HCT116 (cell line): ENCODE data around the gene ATRIP. TPM values are rescaled to one million over a fixed set of nuclear protein-coding genes. Genes with fewer than 3 reads are reported as not detected.

Experiments used
- ATAC-seq: fragments of 200-7000 bp; cut with Tn5 transposase; 2 replicates; pipeline ENCODE4 v1.9.1; 2020; ENCODE audit warnings: mild to moderate bottlenecking, moderate library complexity
- BruUV-seq: library from RNA; stranded (reverse); fragments of 400-500 nt; replicated peaks from 2 replicates; lab custom pipeline; 2021; lab: Mats Ljungman, UMichigan
- CTCF ChIA-PET: fragments of 300-600 bp; sonication (Branson Sonifier 250); formaldehyde crosslinking; loops from one replicate; lab custom pipeline; 2021; ENCODE audit warnings: antibody characterized with exemption; lab: Charles Lee
- POLR2A ChIA-PET: fragments of 300-600, 350-600 bp; sonication (Branson Sonifier 250); formaldehyde crosslinking; loops from one replicate; lab custom pipeline; 2021; ENCODE audit warnings: antibody characterized with exemption; lab: Charles Lee
- RAD21 ChIA-PET, 2 experiments: fragments of 300-600 bp; sonication (Branson Sonifier 250); formaldehyde crosslinking; loops; one replicate each; lab custom pipeline; 2023; ENCODE audit warnings: low total read pairs in 2 of 2; ENCODE audit not compliant: uncharacterized antibody in 2 of 2, unreplicated experiment in 2 of 2, low non-redundant PET in 1 of 2; lab: Charles Lee
- DNase-seq: peaks from one replicate; pipeline ENCODE4 v3.0.0-alpha.2; 2010; ENCODE audit warnings: low read depth, low spot score
- H2AFZ ChIP-seq: fragments of 200-600 bp; shearing (Covaris generic), sonication (generic); 2 replicates; pipeline ENCODE4 v1.6.1; 2017; ENCODE audit warnings: low read depth, mixed run types, mixed read lengths, antibody characterized with exemption, low read length; ENCODE audit not compliant: poor library complexity, severe bottlenecking
- H3K27ac ChIP-seq: 2 replicates; pipeline ENCODE4 v1.5.1; 2012; ENCODE audit warnings: low read depth, low read length
- H3K27me3 ChIP-seq: fragments of 200-600 bp; sonication (generic); 2 replicates; pipeline ENCODE4 v1.6.1; 2016; ENCODE audit warnings: mixed run types, low read length, mixed read lengths; ENCODE audit not compliant: insufficient read depth
- H3K36me3 ChIP-seq, 2 experiments: fragments of 200-500 bp in 1 of 2; fragments of 200-600 bp in 1 of 2; sonication (Bioruptor generic) in 1 of 2; sonication (generic) in 1 of 2; 2 replicates each; pipeline versions ENCODE4 v1.5.1 to v1.6.1; 2014 to 2016; ENCODE audit warnings: low read length in 2 of 2, inconsistent platforms in 1 of 2, mixed read lengths in 1 of 2, mixed run types in 1 of 2; ENCODE audit not compliant: insufficient read depth in 2 of 2, control insufficient read depth in 1 of 2
- H3K4me1 ChIP-seq, 2 experiments: fragments of 200-600 bp in 1 of 2; sonication (generic) in 1 of 2; 2 replicates each; pipeline versions ENCODE4 v1.5.1 to v1.6.1; 2012 to 2017; ENCODE audit warnings: low read length in 2 of 2, inconsistent platforms in 1 of 2, mild to moderate bottlenecking in 1 of 2, mixed read lengths in 1 of 2, mixed run types in 1 of 2, moderate library complexity in 1 of 2; ENCODE audit not compliant: insufficient read depth in 2 of 2, control insufficient read depth in 1 of 2
- H3K4me2 ChIP-seq: fragments of 200-600 bp; sonication (generic); 2 replicates; pipeline ENCODE4 v1.6.1; 2017; ENCODE audit warnings: mixed run types, low read length, mixed read lengths
- H3K4me3 ChIP-seq, 2 experiments: fragments of 200-600 bp in 1 of 2; sonication (generic) in 1 of 2; replicated peaks in 1 of 2; 2 replicates each; pipeline ENCODE4 v1.5.1; 2011 to 2016; ENCODE audit warnings: low read length in 2 of 2, control low read depth in 1 of 2, low read depth in 1 of 2, mild to moderate bottlenecking in 1 of 2, mixed read lengths in 1 of 2, mixed run types in 1 of 2
- H3K79me2 ChIP-seq: fragments of 200-600 bp; sonication (generic); 2 replicates; pipeline ENCODE4 v1.6.1; 2017; ENCODE audit warnings: mild to moderate bottlenecking, mixed run types, low read length, moderate library complexity, mixed read lengths; ENCODE audit not compliant: insufficient read depth
- H3K9ac ChIP-seq: fragments of 200-600 bp; sonication (generic); 2 replicates; pipeline ENCODE4 v1.6.1; 2016; ENCODE audit warnings: low read length, mixed read lengths
- H3K9me2 ChIP-seq: fragments of 200-600 bp; sonication (generic), shearing (Covaris generic); 2 replicates; pipeline ENCODE4 v1.6.1; 2017; ENCODE audit warnings: mixed run types, mild to moderate bottlenecking, moderate library complexity; ENCODE audit not compliant: insufficient read depth
- H3K9me3 ChIP-seq, 2 experiments: fragments of 200-500 bp in 1 of 2; fragments of 200-600 bp in 1 of 2; sonication (Bioruptor generic) in 1 of 2; sonication (generic) in 1 of 2; 2 replicates each; pipeline ENCODE4 v1.6.1; 2014 to 2017; ENCODE audit warnings: low read length in 2 of 2, mixed read lengths in 2 of 2, inconsistent platforms in 1 of 2, low read depth in 1 of 2, mild to moderate bottlenecking in 1 of 2, mixed run types in 1 of 2, moderate library complexity in 1 of 2; ENCODE audit not compliant: control insufficient read depth in 1 of 2, insufficient read depth in 1 of 2
- H4K20me1 ChIP-seq: fragments of 200-600 bp; sonication (generic), shearing (Covaris generic); 2 replicates; pipeline ENCODE4 v1.6.1; 2017; ENCODE audit warnings: mixed run types, mild to moderate bottlenecking, moderate library complexity; ENCODE audit not compliant: insufficient read depth
- ELF1 ChIP-seq: IDR thresholded peaks from 2 replicates; pipeline ENCODE4 v1.6.1; 2012; ENCODE audit warnings: low read depth, borderline replicate concordance
- FOSL1 ChIP-seq: IDR thresholded peaks from 2 replicates; pipeline ENCODE4 v1.6.1; 2012; ENCODE audit warnings: low read depth
- POLR2A ChIP-seq: IDR thresholded peaks from 2 replicates; pipeline ENCODE4 v1.7.0; 2011; ENCODE audit warnings: borderline replicate concordance; ENCODE audit not compliant: insufficient read depth, insufficient read length; ENCODE audit errors: extremely low read depth
- SIN3A ChIP-seq: IDR thresholded peaks from 2 replicates; pipeline ENCODE4 v1.6.1; 2012; ENCODE audit warnings: low read depth
- SP1 ChIP-seq: IDR thresholded peaks from 2 replicates; pipeline ENCODE4 v1.6.1; 2012; ENCODE audit warnings: low read depth
- SRF ChIP-seq: IDR thresholded peaks from 2 replicates; pipeline ENCODE4 v1.6.1; 2012; ENCODE audit warnings: low read depth
- TCF7L2 ChIP-seq: IDR thresholded peaks from 2 replicates; pipeline ENCODE4 v1.7.0; 2011; ENCODE audit warnings: borderline replicate concordance, inconsistent platforms; ENCODE audit not compliant: insufficient read depth, insufficient read length; ENCODE audit errors: extremely low read depth
- ZNF274 ChIP-seq: fragments of 200-500 bp; sonication (Bioruptor generic); IDR thresholded peaks from 2 replicates; pipeline ENCODE4 v1.6.1; 2014; ENCODE audit warnings: mild to moderate bottlenecking, low read depth, low read length, inconsistent platforms
- intact Hi-C: fragments of 100-400 bp; cut with micrococcal nuclease; formaldehyde crosslinking; loops from 2 replicates; pipeline ENCODE4 v1.10.0; 2022
- total RNA-seq: library from RNA; stranded (reverse); gene quantifications from one replicate; pipeline ENCODE4 v1.2.1, GENCODE V29; 2021; ENCODE audit not compliant: unreplicated experiment
- TF ChIP-seq, protein P1 (sequence below): IDR thresholded peaks from 2 replicates; pipeline ENCODE4 v1.6.1; 2012; ENCODE audit warnings: low read depth
- TF ChIP-seq, protein P2 (sequence below): IDR thresholded peaks from 2 replicates; pipeline ENCODE4 v1.6.1; 2012
- TF ChIP-seq, protein P3 (sequence below): IDR thresholded peaks from 2 replicates; pipeline ENCODE4 v1.6.1; 2012

The ATRIP gene
- total RNA-seq, 1 experiment from 2014 or later = 15.6 TPM

GRCh38 chr3:48419149-48419548 is 27.4 kb upstream of the ATRIP start:
- Histone ChIP-seq H4K20me1 (no peaks in the 10 kb centered on the region), H3K4me1 (no peaks in the 10 kb centered on the region), H3K4me3 (no peak overlapping the region), H3K9me2 (no peaks in the 10 kb centered on the region), H3K27me3 (no peaks in the 10 kb centered on the region), H3K9me3 (no peaks in the 10 kb centered on the region), H3K9ac (no peak overlapping the region), H3K27ac (no peak overlapping the region), H3K79me2 (no peaks in the 10 kb centered on the region), H2AFZ (no peak overlapping the region), H3K36me3 (no peaks in the 10 kb centered on the region; a peak in 1 of 4 replicates), H3K4me2 (no peak overlapping the region)
- CTCF ChIA-PET = interaction anchor here (0.7 kb wide), 1 partner anchor 17 kb away, joined by 3 read pairs; no protein-coding TSS in a partner anchor
- intact Hi-C loops = no loop called here
- BruUV-seq = no TSS peak
- ATAC-seq (no peak), DNase-seq (no peak)
- RAD21 ChIA-PET = no interaction called here
- TF ChIP-seq FOSL1 (no peak), POLR2A (no peak), SIN3A (no peak), SP1 (no peak), SRF (no peak), TCF7L2 (no peak), ZNF274 (no peak), ELF1 (no peak)
- TF ChIP-seq, protein P1, sequence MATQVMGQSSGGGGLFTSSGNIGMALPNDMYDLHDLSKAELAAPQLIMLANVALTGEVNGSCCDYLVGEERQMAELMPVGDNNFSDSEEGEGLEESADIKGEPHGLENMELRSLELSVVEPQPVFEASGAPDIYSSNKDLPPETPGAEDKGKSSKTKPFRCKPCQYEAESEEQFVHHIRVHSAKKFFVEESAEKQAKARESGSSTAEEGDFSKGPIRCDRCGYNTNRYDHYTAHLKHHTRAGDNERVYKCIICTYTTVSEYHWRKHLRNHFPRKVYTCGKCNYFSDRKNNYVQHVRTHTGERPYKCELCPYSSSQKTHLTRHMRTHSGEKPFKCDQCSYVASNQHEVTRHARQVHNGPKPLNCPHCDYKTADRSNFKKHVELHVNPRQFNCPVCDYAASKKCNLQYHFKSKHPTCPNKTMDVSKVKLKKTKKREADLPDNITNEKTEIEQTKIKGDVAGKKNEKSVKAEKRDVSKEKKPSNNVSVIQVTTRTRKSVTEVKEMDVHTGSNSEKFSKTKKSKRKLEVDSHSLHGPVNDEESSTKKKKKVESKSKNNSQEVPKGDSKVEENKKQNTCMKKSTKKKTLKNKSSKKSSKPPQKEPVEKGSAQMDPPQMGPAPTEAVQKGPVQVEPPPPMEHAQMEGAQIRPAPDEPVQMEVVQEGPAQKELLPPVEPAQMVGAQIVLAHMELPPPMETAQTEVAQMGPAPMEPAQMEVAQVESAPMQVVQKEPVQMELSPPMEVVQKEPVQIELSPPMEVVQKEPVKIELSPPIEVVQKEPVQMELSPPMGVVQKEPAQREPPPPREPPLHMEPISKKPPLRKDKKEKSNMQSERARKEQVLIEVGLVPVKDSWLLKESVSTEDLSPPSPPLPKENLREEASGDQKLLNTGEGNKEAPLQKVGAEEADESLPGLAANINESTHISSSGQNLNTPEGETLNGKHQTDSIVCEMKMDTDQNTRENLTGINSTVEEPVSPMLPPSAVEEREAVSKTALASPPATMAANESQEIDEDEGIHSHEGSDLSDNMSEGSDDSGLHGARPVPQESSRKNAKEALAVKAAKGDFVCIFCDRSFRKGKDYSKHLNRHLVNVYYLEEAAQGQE = no peak
- TF ChIP-seq, protein P2, sequence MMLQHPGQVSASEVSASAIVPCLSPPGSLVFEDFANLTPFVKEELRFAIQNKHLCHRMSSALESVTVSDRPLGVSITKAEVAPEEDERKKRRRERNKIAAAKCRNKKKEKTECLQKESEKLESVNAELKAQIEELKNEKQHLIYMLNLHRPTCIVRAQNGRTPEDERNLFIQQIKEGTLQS = no peak
- TF ChIP-seq, protein P3, sequence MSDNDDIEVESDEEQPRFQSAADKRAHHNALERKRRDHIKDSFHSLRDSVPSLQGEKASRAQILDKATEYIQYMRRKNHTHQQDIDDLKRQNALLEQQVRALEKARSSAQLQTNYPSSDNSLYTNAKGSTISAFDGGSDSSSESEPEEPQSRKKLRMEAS = no peak
- POLR2A ChIA-PET = no interaction called here
